Measurements from ENCODE around the gene BPGM.
"Not testable (repeated sequence)": the region's sequence is repeated elsewhere in the genome, so short reads cannot be mapped to it uniquely, and the experiment has no call there.

BPGM gene

GRCh38 chr7:134632937-134633540 is 13.6 kb upstream of the BPGM start:
- DNase-seq = peak in 1 of 2 donors; percentile 34

GRCh38 chr7:134636008-134636449 is 10.6 kb upstream of the BPGM start:
- no peak for DNase-seq

GRCh38 chr7:134637441-134637840 is 9.2 kb upstream of the BPGM start:
- no peak for DNase-seq

GRCh38 chr7:134637934-134638719 is 8.5 kb upstream of the BPGM start:
- DNase-seq = no peak

GRCh38 chr7:134639061-134639460 is 7.6 kb upstream of the BPGM start:
- DNase-seq = no peak

GRCh38 chr7:134639683-134640279 is 6.9 kb upstream of the BPGM start:
- no peak for DNase-seq

- DNase-seq = no peak
Observed at GRCh38 chr7:134640842-134641715, 5.6 kb upstream of the BPGM start.

- DNase-seq = not testable (repeated sequence)
Observed at GRCh38 chr7:134641981-134642380, 4.7 kb upstream of the BPGM start.

- DNase-seq = no peak
Observed at GRCh38 chr7:134643131-134643530, 3.5 kb upstream of the BPGM start.

- DNase-seq = no peak
Observed at GRCh38 chr7:134645478-134645877, 1.2 kb upstream of the BPGM start.

GRCh38 chr7:134645935-134646334 is 718 bp upstream of the BPGM start:
- DNase-seq = no peak

GRCh38 chr7:134648456-134648855 is 1.8 kb downstream of the BPGM start:
- no peak for DNase-seq

GRCh38 chr7:134649226-134649775 is 2.6 kb downstream of the BPGM start:
- no peak for DNase-seq

GRCh38 chr7:134651991-134652390 is 5.3 kb downstream of the BPGM start:
- DNase-seq = no peak

GRCh38 chr7:134654104-134654775 is 7.6 kb downstream of the BPGM start:
- no peak for DNase-seq

- DNase-seq = no peak
Observed at GRCh38 chr7:134657526-134657925, 10.9 kb downstream of the BPGM start.

- no peak for DNase-seq
Observed at GRCh38 chr7:134660242-134660785, 13.7 kb downstream of the BPGM start.

- no peak for DNase-seq
Observed at GRCh38 chr7:134660961-134661376, 14.3 kb downstream of the BPGM start.

GRCh38 chr7:134662166-134662870 is 15.7 kb downstream of the BPGM start:
- DNase-seq = no peak

- DNase-seq = no peak
Observed at GRCh38 chr7:134662871-134663205, 16.2 kb downstream of the BPGM start.

- not testable (repeated sequence) for DNase-seq
Observed at GRCh38 chr7:134665045-134665444, 18.4 kb downstream of the BPGM start.
